Measurements from ENCODE around the gene TIGIT. TPM values are rescaled to one million over a fixed set of nuclear protein-coding genes. Genes with fewer than 3 reads are reported as not detected.
"Not testable (repeated sequence)": the region's sequence is repeated elsewhere in the genome, so short reads cannot be mapped to it uniquely, and the experiment has no call there.

Gene TIGIT
- total and polyA plus RNA-seq, 2 of the 13 experiments (the other 11 are each of a cell fraction or from before 2014, with no cell fraction given), result not detected

DNA sequence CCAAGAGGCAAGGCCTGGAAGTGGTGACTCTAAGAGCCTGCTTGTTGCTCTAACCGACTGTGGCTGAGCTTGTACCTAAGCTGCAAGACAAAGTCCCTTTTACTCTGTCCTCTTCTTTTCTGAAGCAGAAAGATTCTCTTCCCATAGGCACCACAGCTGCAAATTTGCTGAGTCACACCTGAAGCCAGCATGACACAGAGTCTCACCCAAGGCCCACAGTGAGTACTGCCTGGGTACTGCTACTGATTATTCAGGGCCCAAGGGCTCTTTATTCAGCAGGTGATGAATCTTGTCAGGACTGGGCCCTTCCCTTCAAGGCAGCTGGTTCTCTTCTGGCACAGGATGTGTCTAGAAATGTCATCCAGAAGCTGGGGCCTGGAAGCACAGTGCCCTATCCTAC, 18.9 kb upstream of the TIGIT start:
- Histone ChIP-seq H3K4me1 (ENCODE audit: insufficient read depth, low read length) (no peaks in the 10 kb centered on the region), H3K4me3 (replicated peaks in 1 of 3; ENCODE audit: insufficient read depth in 1 of 3, low read depth in 2 of 3, low read length in 3 of 3) (no peak overlapping the region), H3K4me2 (ENCODE audit: low read depth, low read length) (no peak overlapping the region), H4K20me1 (ENCODE audit: insufficient read depth, low read length) (no peaks in the 10 kb centered on the region), H3K27ac (ENCODE audit: extremely low read length, insufficient read depth, low read length) (no peak overlapping the region), H3K36me3 (replicated peaks in 1 of 2; ENCODE audit: control insufficient read depth in 1 of 2, insufficient read depth in 2 of 2, low read length in 2 of 2) (no peaks in the 10 kb centered on the region), H3K27me3 (ENCODE audit: control insufficient read depth in 1 of 2, insufficient read depth in 2 of 2, low read length in 2 of 2) (no peaks in the 10 kb centered on the region), H3K9me3 (ENCODE audit: low read length) (no peaks in the 10 kb centered on the region), H2AFZ (ENCODE audit: low read length) (no peak overlapping the region), H3K9ac (ENCODE audit: insufficient read depth, low read depth, low read length) (no peak overlapping the region), H3K79me2 (ENCODE audit: insufficient read depth, low read length) (no peaks in the 10 kb centered on the region)
- WGBS (ENCODE audit: low lambda C conversion rate), result no CpG with 5 or more reads among the region's 1 CpG
- ATAC-seq (peak; percentile 37; the same call in 1 of the 3 replicates), FAIRE-seq (no peak), DNase-seq (ENCODE audit: low spot score) (no peak)
- no TSS peak for BruUV-seq (replicated peaks)
- TF ChIP-seq MAFK (conservative IDR thresholded peaks at IDR 0.05 in 1 of 2, IDR thresholded peaks at IDR 0.05 in 1 of 2; ENCODE audit: low read length in 2 of 2) (peak; percentile 71 to 85), ZNF12 (CRISPR knock-in tag; IDR thresholded peaks at IDR 0.05) (peak; percentile 53; the same call in 1 of the 2 replicates), NFE2 (CRISPR knock-in tag; IDR thresholded peaks at IDR 0.05) (peak; percentile 73; the same call in 1 of the 2 replicates), MAFF (IDR thresholded peaks at IDR 0.05; ENCODE audit: low read depth, low read length) (peak; percentile 67), FOXM1 (CRISPR knock-in tag; IDR thresholded peaks at IDR 0.05) (no peak), ZNF773 (CRISPR knock-in tag; IDR thresholded peaks at IDR 0.05; ENCODE audit: borderline replicate concordance) (no peak), NFE2L2 (IDR thresholded peaks at IDR 0.05; ENCODE audit: low read length) (peak; percentile 96), MAFG (CRISPR knock-in tag; IDR thresholded peaks at IDR 0.05) (peak; percentile 74)
- TF ChIP-seq, protein P1, sequence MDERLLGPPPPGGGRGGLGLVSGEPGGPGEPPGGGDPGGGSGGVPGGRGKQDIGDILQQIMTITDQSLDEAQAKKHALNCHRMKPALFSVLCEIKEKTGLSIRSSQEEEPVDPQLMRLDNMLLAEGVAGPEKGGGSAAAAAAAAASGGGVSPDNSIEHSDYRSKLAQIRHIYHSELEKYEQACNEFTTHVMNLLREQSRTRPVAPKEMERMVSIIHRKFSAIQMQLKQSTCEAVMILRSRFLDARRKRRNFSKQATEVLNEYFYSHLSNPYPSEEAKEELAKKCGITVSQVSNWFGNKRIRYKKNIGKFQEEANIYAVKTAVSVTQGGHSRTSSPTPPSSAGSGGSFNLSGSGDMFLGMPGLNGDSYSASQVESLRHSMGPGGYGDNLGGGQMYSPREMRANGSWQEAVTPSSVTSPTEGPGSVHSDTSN (CRISPR knock-in tag; IDR thresholded peaks at IDR 0.05), result no peak
- TF ChIP-seq, protein P2, sequence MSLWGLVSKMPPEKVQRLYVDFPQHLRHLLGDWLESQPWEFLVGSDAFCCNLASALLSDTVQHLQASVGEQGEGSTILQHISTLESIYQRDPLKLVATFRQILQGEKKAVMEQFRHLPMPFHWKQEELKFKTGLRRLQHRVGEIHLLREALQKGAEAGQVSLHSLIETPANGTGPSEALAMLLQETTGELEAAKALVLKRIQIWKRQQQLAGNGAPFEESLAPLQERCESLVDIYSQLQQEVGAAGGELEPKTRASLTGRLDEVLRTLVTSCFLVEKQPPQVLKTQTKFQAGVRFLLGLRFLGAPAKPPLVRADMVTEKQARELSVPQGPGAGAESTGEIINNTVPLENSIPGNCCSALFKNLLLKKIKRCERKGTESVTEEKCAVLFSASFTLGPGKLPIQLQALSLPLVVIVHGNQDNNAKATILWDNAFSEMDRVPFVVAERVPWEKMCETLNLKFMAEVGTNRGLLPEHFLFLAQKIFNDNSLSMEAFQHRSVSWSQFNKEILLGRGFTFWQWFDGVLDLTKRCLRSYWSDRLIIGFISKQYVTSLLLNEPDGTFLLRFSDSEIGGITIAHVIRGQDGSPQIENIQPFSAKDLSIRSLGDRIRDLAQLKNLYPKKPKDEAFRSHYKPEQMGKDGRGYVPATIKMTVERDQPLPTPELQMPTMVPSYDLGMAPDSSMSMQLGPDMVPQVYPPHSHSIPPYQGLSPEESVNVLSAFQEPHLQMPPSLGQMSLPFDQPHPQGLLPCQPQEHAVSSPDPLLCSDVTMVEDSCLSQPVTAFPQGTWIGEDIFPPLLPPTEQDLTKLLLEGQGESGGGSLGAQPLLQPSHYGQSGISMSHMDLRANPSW (CRISPR knock-in tag; IDR thresholded peaks at IDR 0.05; ENCODE audit: borderline replicate concordance), result no peak
- in situ Hi-C loops (cut with HindIII; ENCODE audit: extremely low pct_ligation_motif_present, low pct_unique_long_range_greater_than_20kb) (no loop called here), intact Hi-C loops (cut with micrococcal nuclease; ENCODE audit: unreplicated experiment) (no loop called here)
- CTCF ChIA-PET (ENCODE audit: low intra/inter-chr PET ratio, low total read pairs), result no interaction called here
- POLR2A ChIA-PET, result no interaction called here

DNA sequence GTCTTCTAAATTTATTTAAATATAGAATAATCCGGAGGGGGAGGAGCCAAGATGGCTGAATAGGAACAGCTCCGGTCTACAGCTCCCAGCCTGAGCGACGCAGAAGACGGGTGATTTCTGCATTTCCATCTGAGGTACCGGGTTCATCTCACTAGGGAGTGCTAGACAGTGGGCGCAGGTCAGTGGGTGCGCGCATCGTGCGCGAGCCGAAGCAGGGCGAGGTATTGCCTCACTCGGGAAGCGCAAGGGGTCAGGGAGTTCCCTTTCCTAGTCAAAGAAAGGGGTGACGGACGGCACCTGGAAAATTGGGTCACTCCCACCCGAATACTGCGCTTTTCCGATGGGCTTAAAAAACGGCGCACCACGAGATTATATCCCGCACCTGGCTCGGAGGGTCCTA, 17.0 kb upstream of the TIGIT start:
- in situ Hi-C loops (cut with HindIII; ENCODE audit: extremely low pct_ligation_motif_present, low pct_unique_long_range_greater_than_20kb); intact Hi-C loops (cut with micrococcal nuclease; ENCODE audit: unreplicated experiment); H3K27me3 ChIP-seq (ENCODE audit: control insufficient read depth in 1 of 2, insufficient read depth in 2 of 2, low read length in 2 of 2); H3K79me2 ChIP-seq (ENCODE audit: insufficient read depth, low read length); POLR2A ChIA-PET; H2AFZ ChIP-seq (ENCODE audit: low read length); DNase-seq (ENCODE audit: low spot score); H3K9me3 ChIP-seq (ENCODE audit: low read length); H3K4me3 ChIP-seq (replicated peaks in 1 of 3; ENCODE audit: insufficient read depth in 1 of 3, low read depth in 2 of 3, low read length in 3 of 3); H3K4me1 ChIP-seq (ENCODE audit: insufficient read depth, low read length); ATAC-seq; H3K9ac ChIP-seq (ENCODE audit: insufficient read depth, low read depth, low read length); BruUV-seq (replicated peaks); H3K36me3 ChIP-seq (replicated peaks in 1 of 2; ENCODE audit: control insufficient read depth in 1 of 2, insufficient read depth in 2 of 2, low read length in 2 of 2); H3K4me2 ChIP-seq (ENCODE audit: low read depth, low read length); CTCF ChIA-PET (ENCODE audit: low intra/inter-chr PET ratio, low total read pairs); H4K20me1 ChIP-seq (ENCODE audit: insufficient read depth, low read length); FAIRE-seq; H3K27ac ChIP-seq (ENCODE audit: extremely low read length, insufficient read depth, low read length): not testable (repeated sequence)
- WGBS (ENCODE audit: low lambda C conversion rate), result 62% methylated on average over 9 of the region's 26 CpGs

Measured in HepG2 (cell line).